Tibial nerve (tissue), 3 donors: ENCODE results near the gene CCDC18.

Experiments
- POLR2A ChIP-seq, 2 donors: fragments of 450-650 bp; IDR thresholded peaks; one replicate each; pipeline ENCODE4 v1.6.1; 2017; ENCODE audit warnings: antibody characterized with exemption in 2 of 2, mild to moderate bottlenecking in 2 of 2, moderate library complexity in 2 of 2
- TF ChIP-seq, protein P1 (sequence below), 5 experiments: fragments of 200-600 bp in 3 of 5; fragments of 450-650 bp in 2 of 5; sonication (generic) in 3 of 5; IDR thresholded peaks; one replicate each; pipeline ENCODE4 v1.5.1; 2016 to 2019; ENCODE audit warnings: antibody characterized with exemption in 5 of 5, mild to moderate bottlenecking in 3 of 5, moderate library complexity in 2 of 5

DNA sequence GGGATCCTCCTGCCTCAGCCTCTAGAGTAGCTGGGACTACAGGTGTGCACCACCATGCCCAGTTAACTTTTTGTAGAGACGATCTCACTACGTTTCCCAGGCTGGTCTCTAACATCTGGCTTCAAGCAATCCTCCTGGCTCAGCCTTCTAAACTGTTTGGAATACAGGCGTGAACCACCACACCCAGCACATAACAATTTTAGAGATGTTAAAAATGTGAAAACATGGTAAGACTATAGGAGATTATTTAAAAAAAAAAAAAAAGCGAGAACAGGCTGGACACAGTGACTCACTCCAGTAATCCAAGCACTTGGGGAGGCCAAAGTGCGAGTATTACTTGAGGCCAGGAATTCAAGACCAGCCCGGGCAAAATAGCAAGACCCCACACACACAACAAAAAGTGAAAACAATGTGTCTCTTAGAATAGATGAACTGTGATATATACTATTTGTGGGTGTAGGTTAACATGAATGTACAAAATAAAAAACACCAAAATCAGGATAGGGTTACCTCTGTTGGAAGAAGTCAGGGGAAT is 19.6 kb downstream of the CCDC18 start:
- TF ChIP-seq, protein P1, sequence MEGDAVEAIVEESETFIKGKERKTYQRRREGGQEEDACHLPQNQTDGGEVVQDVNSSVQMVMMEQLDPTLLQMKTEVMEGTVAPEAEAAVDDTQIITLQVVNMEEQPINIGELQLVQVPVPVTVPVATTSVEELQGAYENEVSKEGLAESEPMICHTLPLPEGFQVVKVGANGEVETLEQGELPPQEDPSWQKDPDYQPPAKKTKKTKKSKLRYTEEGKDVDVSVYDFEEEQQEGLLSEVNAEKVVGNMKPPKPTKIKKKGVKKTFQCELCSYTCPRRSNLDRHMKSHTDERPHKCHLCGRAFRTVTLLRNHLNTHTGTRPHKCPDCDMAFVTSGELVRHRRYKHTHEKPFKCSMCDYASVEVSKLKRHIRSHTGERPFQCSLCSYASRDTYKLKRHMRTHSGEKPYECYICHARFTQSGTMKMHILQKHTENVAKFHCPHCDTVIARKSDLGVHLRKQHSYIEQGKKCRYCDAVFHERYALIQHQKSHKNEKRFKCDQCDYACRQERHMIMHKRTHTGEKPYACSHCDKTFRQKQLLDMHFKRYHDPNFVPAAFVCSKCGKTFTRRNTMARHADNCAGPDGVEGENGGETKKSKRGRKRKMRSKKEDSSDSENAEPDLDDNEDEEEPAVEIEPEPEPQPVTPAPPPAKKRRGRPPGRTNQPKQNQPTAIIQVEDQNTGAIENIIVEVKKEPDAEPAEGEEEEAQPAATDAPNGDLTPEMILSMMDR (IDR thresholded peaks at IDR 0.05) = no peak
- no peak for TF ChIP-seq POLR2A (IDR thresholded peaks at IDR 0.05)
